ENCODE data around the gene RAP1B. TPM values are rescaled to one million over a fixed set of nuclear protein-coding genes. Genes with fewer than 3 reads are reported as not detected.

Gene RAP1B
- total and polyA plus RNA-seq, 2 donors (not counting 1 experiment from before 2014, with no cell fraction given) = 54.5 to 159 TPM

DNA sequence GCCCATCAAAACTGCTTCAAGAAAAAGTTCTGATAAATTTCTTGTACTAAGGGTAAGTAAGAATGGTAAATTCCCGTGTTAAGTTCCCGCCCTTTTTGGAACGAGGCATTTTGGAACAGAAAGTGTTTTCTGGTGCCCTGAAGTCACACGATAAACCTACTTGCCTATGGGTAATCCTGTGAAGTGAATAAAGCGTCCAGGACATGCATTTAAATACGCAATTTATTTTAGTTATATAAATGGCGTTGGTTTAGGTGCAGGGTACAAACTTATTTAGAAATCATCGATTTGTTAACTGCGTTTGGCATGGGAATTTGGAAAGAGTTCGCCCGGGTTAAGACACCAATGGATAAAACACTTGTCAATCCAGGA lies 715 bp upstream of the RAP1B start:
- POLR2A ChIA-PET = interaction anchor here (0.6 to 1.6 kb wide), 10 partner anchors 17 to 278 kb away, joined by 3 to 13 read pairs (median 4); partner anchors contain the start of genes MDM1 and MDM2
- H3K4me1 Mint-ChIP-seq = peaks cover 39% of the 10 kb centered on the region
- no peaks in the 10 kb centered on the region for H3K9me3 Mint-ChIP-seq (ENCODE audit: insufficient read depth)
- H2AFZ ChIP-seq (ENCODE audit: insufficient read depth, low read depth, low read length, poor library complexity, severe bottlenecking) = peak overlapping the region; percentile 86
- peak overlapping the region; percentile 99 for H3K27ac Mint-ChIP-seq
- ATAC-seq (ENCODE audit: low read depth) (no peak), DNase-seq (no peak)
- TF ChIP-seq, protein P1, sequence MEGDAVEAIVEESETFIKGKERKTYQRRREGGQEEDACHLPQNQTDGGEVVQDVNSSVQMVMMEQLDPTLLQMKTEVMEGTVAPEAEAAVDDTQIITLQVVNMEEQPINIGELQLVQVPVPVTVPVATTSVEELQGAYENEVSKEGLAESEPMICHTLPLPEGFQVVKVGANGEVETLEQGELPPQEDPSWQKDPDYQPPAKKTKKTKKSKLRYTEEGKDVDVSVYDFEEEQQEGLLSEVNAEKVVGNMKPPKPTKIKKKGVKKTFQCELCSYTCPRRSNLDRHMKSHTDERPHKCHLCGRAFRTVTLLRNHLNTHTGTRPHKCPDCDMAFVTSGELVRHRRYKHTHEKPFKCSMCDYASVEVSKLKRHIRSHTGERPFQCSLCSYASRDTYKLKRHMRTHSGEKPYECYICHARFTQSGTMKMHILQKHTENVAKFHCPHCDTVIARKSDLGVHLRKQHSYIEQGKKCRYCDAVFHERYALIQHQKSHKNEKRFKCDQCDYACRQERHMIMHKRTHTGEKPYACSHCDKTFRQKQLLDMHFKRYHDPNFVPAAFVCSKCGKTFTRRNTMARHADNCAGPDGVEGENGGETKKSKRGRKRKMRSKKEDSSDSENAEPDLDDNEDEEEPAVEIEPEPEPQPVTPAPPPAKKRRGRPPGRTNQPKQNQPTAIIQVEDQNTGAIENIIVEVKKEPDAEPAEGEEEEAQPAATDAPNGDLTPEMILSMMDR (IDR thresholded peaks at IDR 0.05) = no peak
- no peak for TF ChIP-seq EZH2 (IDR thresholded peaks at IDR 0.05; ENCODE audit: borderline replicate concordance, insufficient read depth, low read depth, low read length, poor library complexity, severe bottlenecking)
- peaks cover 41% of the 10 kb centered on the region for H3K79me2 ChIP-seq (ENCODE audit: control insufficient read depth, insufficient read depth, low read length)
- no peaks in the 10 kb centered on the region for H3K9me3 ChIP-seq (ENCODE audit: control extremely low read depth in 1 of 3, control insufficient read depth in 2 of 3, insufficient read depth in 1 of 3, low read length in 2 of 3)
- no peaks in the 10 kb centered on the region for H3K27me3 ChIP-seq (replicated peaks in 1 of 4; ENCODE audit: control extremely low read depth in 1 of 4, control insufficient read depth in 3 of 4, insufficient read depth in 4 of 4, low read length in 3 of 4)
- peak overlapping the region; percentile 91 for H3K9ac ChIP-seq (ENCODE audit: low read length)
- peaks cover 32 to 35% of the 10 kb centered on the region in 2 donors for H3K4me1 ChIP-seq (ENCODE audit: control insufficient read depth in 2 of 2, insufficient read depth in 2 of 2, low read length in 2 of 2)
- peak overlapping the region; percentile 88 for H3K4me2 ChIP-seq (replicated peaks; ENCODE audit: low read depth, low read length, poor library complexity, severe bottlenecking)
- WGBS (ENCODE audit: insufficient coverage) = 15% methylated on average over 7 of the region's 11 CpGs
- H3K4me3 ChIP-seq (ENCODE audit: control extremely low read depth in 1 of 5, extremely low read depth in 1 of 5, insufficient read depth in 1 of 5, low read depth in 2 of 5, low read length in 4 of 5) = peak overlapping the region; percentile 61 to 99 (median 79)
- H4K20me1 ChIP-seq (ENCODE audit: control insufficient read depth, insufficient read depth, low read length, poor library complexity, severe bottlenecking) = peaks cover 33% of the 10 kb centered on the region
- peak overlapping the region; percentile 89 for H3K27ac ChIP-seq (ENCODE audit: low read length in 2 of 2)
- H3K36me3 ChIP-seq (replicated peaks in 1 of 2; ENCODE audit: control extremely low read depth in 1 of 2, control insufficient read depth in 1 of 2, extremely low read depth in 1 of 2, insufficient read depth in 2 of 2, low read length in 1 of 2) = peaks cover 0 to 3% of the 10 kb centered on the region in 2 experiments
- H3K27me3 Mint-ChIP-seq = no peaks in the 10 kb centered on the region
- intact Hi-C loops (cut with micrococcal nuclease) = loop anchor here (1.0 to 5.0 kb wide), 11 partner anchors 17 to 1342 kb away; partner anchors contain the start of genes CPSF6, MDM1 and NUP107
- peak overlapping the region; percentile 98 for H3K4me3 Mint-ChIP-seq
- CTCF ChIA-PET = interaction anchor here (1.1 to 1.7 kb wide), 2 partner anchors 18 to 251 kb away, joined by 3 to 7 read pairs; no protein-coding TSS in a partner anchor

Measured in B cell (primary cell).